H1 (cell line): ENCODE results near the gene NPR1.

Source experiments
- ASH2L ChIP-seq: fragments of 200-600, 300-600 bp; sonication (generic); IDR thresholded peaks from one replicate; pipeline ENCODE4 v1.7.1; 2017; ENCODE audit warnings: low read length
- CEBPB ChIP-seq: IDR thresholded peaks from 2 replicates; pipeline ENCODE4 v1.6.1; 2012; ENCODE audit warnings: low read depth, low read length
- CTCF ChIP-seq, 3 experiments: IDR thresholded peaks; 1 replicate in 2 of 3; 2 replicates in 1 of 3; pipeline versions ENCODE4 v1.5.1 to v1.6.1; 2011; ENCODE audit warnings: low read length in 3 of 3, mild to moderate bottlenecking in 3 of 3, inconsistent platforms in 2 of 3, low read depth in 1 of 3, moderate library complexity in 1 of 3; ENCODE audit not compliant: insufficient read depth in 1 of 3; ENCODE audit errors: control extremely low read depth in 1 of 3
- EGR1 ChIP-seq: IDR thresholded peaks from 2 replicates; pipeline ENCODE4 v1.6.1; 2011; ENCODE audit warnings: low read depth, low read length, borderline replicate concordance
- EP300 ChIP-seq, 2 experiments: IDR thresholded peaks; 1 replicate in 1 of 2; 2 replicates in 1 of 2; pipeline ENCODE4 v1.6.1; 2011 to 2012; ENCODE audit warnings: low read depth in 2 of 2, low read length in 2 of 2, mild to moderate bottlenecking in 2 of 2, borderline replicate concordance in 1 of 2, inconsistent platforms in 1 of 2, moderate library complexity in 1 of 2
- GABPA ChIP-seq: IDR thresholded peaks from 2 replicates; pipeline ENCODE4 v1.6.1; 2011; ENCODE audit warnings: mild to moderate bottlenecking, low read length, moderate library complexity, borderline replicate concordance; ENCODE audit not compliant: insufficient read depth
- POLR2A ChIP-seq, 2 experiments: IDR thresholded peaks; 1 replicate in 1 of 2; 2 replicates in 1 of 2; pipeline ENCODE4 v1.6.1; 2011; ENCODE audit warnings: low read depth in 2 of 2, low read length in 2 of 2, mild to moderate bottlenecking in 2 of 2; ENCODE audit errors: control extremely low read depth in 1 of 2
- POLR2AphosphoS5 ChIP-seq: IDR thresholded peaks from 2 replicates; pipeline ENCODE4 v1.6.1; 2011; ENCODE audit warnings: low read depth, low read length
- SP1 ChIP-seq: IDR thresholded peaks from 2 replicates; pipeline ENCODE4 v1.6.1; 2011; ENCODE audit warnings: low read depth, low read length

GRCh38 chr1:153642161-153642560, 36.3 kb upstream of the NPR1 start:
- no peak for TF ChIP-seq CTCF (IDR thresholded peaks at IDR 0.05; ENCODE audit: control extremely low read depth in 1 of 3, insufficient read depth in 1 of 3, low read depth in 1 of 3, low read length in 3 of 3)
- no peak for TF ChIP-seq EP300 (IDR thresholded peaks at IDR 0.05; ENCODE audit: borderline replicate concordance in 1 of 2, low read depth in 2 of 2, low read length in 2 of 2)
- no peak for TF ChIP-seq POLR2A (IDR thresholded peaks at IDR 0.05; ENCODE audit: control extremely low read depth in 1 of 2, low read depth in 2 of 2, low read length in 2 of 2)
- no peak for TF ChIP-seq CEBPB
- no peak for TF ChIP-seq SP1
- no peak for TF ChIP-seq EGR1
- no peak for TF ChIP-seq ASH2L
- no peak for TF ChIP-seq POLR2AphosphoS5
- no peak for TF ChIP-seq GABPA
